ENCODE results near the gene DYNC1LI1. TPM values are rescaled to one million over a fixed set of nuclear protein-coding genes. Genes with fewer than 3 reads are reported as not detected.
A peak's percentile ranks its signal among the peaks of the same experiment; 100 is the strongest.

The DYNC1LI1 gene
- total and polyA plus RNA-seq, 8 donors: 32.6 to 44.2 (median 39.6) TPM

DNA sequence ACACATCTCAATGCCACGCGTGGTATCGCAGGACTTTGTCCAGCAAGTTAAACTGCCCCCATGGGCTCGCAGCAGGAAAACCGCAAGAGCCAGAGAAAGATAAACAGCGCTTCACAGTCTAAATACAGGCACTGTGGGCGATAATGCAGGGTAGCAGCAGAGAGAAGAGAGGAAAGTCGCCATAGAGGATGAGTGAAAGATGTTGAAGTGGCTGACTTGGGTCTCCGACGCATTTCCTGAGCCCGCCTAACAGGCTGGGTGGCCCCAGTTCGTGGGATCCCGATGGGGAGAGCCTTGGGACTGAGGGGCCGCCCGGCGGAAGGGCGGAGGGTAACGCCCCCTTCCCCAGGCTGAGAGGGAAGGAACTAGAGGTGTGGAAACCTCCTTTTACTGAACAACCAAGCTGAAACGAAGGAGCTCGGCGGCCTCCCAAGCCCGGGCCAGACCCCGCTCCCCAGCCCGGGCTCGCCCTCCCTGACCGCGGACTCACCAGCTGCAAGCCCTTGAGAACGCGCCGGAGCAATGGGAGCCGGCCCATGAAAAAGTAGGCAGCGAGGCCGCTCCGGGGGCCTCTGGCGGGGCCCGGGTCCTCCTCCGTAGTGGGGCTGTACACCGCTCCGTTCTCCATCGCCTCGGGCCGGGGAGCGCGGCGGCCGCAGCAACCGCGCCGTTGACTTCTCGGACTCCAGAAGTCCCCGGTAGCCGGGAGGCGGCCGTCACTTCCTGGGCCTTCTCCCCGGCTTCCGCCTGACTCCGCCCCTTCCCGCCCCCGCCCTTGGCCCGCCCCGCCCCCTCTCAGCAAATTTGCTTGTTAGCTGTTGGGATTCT lies 68.3 kb downstream of the DYNC1LI1 start, which contains the start of gene CMTM6:
Gene CMTM6, minus strand, starts transcription at position 735 of the 828 bp plus-strand sequence. Its CDS starts 107 bp downstream, at position 628.
- TF ChIP-seq, protein P1, sequence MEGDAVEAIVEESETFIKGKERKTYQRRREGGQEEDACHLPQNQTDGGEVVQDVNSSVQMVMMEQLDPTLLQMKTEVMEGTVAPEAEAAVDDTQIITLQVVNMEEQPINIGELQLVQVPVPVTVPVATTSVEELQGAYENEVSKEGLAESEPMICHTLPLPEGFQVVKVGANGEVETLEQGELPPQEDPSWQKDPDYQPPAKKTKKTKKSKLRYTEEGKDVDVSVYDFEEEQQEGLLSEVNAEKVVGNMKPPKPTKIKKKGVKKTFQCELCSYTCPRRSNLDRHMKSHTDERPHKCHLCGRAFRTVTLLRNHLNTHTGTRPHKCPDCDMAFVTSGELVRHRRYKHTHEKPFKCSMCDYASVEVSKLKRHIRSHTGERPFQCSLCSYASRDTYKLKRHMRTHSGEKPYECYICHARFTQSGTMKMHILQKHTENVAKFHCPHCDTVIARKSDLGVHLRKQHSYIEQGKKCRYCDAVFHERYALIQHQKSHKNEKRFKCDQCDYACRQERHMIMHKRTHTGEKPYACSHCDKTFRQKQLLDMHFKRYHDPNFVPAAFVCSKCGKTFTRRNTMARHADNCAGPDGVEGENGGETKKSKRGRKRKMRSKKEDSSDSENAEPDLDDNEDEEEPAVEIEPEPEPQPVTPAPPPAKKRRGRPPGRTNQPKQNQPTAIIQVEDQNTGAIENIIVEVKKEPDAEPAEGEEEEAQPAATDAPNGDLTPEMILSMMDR (IDR thresholded peaks at IDR 0.05): no peak
- Histone ChIP-seq H3K4me3 (peak within 1 kb of the TSS; percentile 93 to 96), H3K27me3 (no peaks in the 10 kb centered on the region), H3K27ac (peak within 1 kb of the TSS; percentile 94 to 100), H3K4me1 (peaks cover 10 to 47% of the 10 kb centered on the region in 2 donors), H3K9me3 (no peaks in the 10 kb centered on the region), H3K36me3 (no peaks in the 10 kb centered on the region)
- DNase-seq (peak; percentile 83 to 96 (median 88)), ATAC-seq (peak; percentile 96)
- intact Hi-C loops (cut with DNase I): no loop called here

DNA sequence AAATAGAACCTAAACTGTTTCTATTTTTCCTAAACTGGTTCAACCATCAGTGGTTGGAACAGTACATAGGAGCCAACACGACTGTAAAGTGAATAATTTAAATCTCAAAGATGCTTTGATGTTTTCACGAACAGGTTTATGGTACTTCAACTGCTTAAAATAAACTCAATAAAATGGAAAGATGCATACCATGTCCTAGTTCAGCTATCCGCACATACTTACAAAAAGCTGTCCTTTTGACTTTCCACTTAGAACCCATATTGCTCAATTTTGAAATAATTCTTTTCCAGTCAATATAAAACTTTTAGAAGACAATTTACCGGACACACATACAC lies 68.9 kb downstream of the DYNC1LI1 start:
- intact Hi-C loops (cut with DNase I): no loop called here
- TF ChIP-seq, protein P1 (IDR thresholded peaks at IDR 0.05): no peak
- ATAC-seq (no peak), DNase-seq (no peak)
- peaks cover 11 to 49% of the 10 kb centered on the region in 2 donors for H3K4me1 ChIP-seq
- H3K27ac ChIP-seq: peak overlapping the region; percentile 94 to 100
- H3K27me3 ChIP-seq: no peaks in the 10 kb centered on the region
- no peaks in the 10 kb centered on the region for H3K36me3 ChIP-seq
- peak overlapping the region; percentile 93 to 96 for H3K4me3 ChIP-seq
- H3K9me3 ChIP-seq: no peaks in the 10 kb centered on the region

GRCh38 chr3:32500880-32501782 lies 69.5 kb downstream of the DYNC1LI1 start:
- Histone ChIP-seq H3K9me3 (no peaks in the 10 kb centered on the region), H3K4me3 (peak overlapping the region; percentile 93 to 96), H3K36me3 (no peaks in the 10 kb centered on the region), H3K27me3 (no peaks in the 10 kb centered on the region), H3K27ac (peak overlapping the region; percentile 94 to 100), H3K4me1 (peaks cover 15 to 55% of the 10 kb centered on the region in 2 donors)
- DNase-seq (peak in 2 of 4 donors; percentile 52 to 83), ATAC-seq (no peak)
- intact Hi-C loops (cut with DNase I): no loop called here
- TF ChIP-seq, protein P1 (IDR thresholded peaks at IDR 0.05): no peak

DNA sequence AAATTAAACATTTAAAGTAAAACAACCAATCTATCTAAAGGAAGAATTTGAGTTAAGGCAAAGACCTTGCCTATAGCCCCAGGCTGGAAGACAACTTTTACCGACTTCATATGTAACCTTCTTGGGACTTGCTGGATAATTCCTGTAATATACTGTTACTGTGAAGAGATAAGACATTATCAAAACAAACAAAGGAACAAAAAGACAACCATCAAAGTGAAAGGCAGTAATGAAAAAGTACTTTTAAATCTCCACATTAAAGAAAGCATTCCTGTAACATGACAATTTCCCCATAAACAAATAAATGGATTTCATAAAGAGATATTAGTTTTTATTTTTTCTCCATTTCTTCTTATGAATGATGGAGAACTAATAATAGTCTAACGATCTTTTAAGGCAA lies 70.4 kb downstream of the DYNC1LI1 start:
- TF ChIP-seq, protein P1 (IDR thresholded peaks at IDR 0.05): no peak
- Histone ChIP-seq H3K36me3 (no peaks in the 10 kb centered on the region), H3K4me1 (peaks cover 15 to 63% of the 10 kb centered on the region in 2 donors), H3K27ac (peak overlapping the region in 1 of 2 donors; percentile 100), H3K4me3 (peak overlapping the region in 1 of 2 donors; percentile 93), H3K27me3 (no peaks in the 10 kb centered on the region), H3K9me3 (no peaks in the 10 kb centered on the region)
- intact Hi-C loops (cut with DNase I): no loop called here
- ATAC-seq (no peak), DNase-seq (no peak)

DNA sequence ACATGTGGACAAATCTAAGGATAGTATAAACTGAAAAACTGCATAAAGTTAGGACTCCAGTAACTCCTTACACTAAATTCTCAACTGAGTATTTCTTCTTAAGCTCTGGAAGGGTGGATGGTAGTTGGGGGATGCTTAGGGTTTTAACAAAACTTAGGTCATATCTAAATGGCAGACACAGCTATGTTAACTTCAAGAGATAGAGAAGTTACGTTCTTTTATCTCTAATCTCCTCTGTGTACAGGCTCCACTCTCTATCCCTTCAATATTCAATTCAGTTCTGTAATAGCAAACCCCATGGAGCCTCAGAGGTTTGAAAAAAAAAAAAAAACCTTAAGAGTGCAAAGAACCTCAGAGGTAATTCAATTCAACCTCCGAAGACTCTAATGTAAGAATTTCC lies 71.1 kb downstream of the DYNC1LI1 start:
- H3K27me3 ChIP-seq: no peaks in the 10 kb centered on the region
- DNase-seq (no peak), ATAC-seq (no peak)
- no peak overlapping the region for H3K4me3 ChIP-seq
- H3K4me1 ChIP-seq: peaks cover 16 to 70% of the 10 kb centered on the region in 2 donors
- no peak overlapping the region for H3K27ac ChIP-seq
- intact Hi-C loops (cut with DNase I): no loop called here
- TF ChIP-seq, protein P1 (IDR thresholded peaks at IDR 0.05): no peak
- H3K36me3 ChIP-seq: no peaks in the 10 kb centered on the region
- no peaks in the 10 kb centered on the region for H3K9me3 ChIP-seq

Data from left lung (tissue), 10 donors.